ENCODE results near the gene TIGD1.

DNA sequence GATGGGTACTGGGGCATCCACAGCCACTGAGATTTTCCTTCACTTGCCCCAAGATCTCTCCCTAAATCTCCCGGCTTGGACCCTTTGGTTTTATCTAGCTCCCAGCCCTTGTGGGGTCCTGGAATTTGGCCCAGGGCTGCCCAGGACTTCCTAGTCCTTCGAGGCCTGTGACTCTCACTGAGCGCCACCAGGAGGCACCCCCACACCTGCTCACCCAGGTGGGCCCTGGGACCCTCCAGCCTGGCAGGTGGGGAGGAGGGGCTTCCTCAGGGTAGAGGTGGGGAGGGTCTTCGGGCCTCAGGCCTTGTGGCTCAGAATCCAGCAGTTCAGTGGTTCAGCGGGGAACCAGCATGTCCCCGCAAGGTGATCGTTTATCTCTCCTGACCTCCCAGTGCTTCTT lies 42.1 kb downstream of the TIGD1 start:
- TF ChIP-seq, protein P1, sequence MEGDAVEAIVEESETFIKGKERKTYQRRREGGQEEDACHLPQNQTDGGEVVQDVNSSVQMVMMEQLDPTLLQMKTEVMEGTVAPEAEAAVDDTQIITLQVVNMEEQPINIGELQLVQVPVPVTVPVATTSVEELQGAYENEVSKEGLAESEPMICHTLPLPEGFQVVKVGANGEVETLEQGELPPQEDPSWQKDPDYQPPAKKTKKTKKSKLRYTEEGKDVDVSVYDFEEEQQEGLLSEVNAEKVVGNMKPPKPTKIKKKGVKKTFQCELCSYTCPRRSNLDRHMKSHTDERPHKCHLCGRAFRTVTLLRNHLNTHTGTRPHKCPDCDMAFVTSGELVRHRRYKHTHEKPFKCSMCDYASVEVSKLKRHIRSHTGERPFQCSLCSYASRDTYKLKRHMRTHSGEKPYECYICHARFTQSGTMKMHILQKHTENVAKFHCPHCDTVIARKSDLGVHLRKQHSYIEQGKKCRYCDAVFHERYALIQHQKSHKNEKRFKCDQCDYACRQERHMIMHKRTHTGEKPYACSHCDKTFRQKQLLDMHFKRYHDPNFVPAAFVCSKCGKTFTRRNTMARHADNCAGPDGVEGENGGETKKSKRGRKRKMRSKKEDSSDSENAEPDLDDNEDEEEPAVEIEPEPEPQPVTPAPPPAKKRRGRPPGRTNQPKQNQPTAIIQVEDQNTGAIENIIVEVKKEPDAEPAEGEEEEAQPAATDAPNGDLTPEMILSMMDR (IDR thresholded peaks at IDR 0.05) = no peak
- TF ChIP-seq, protein P2, sequence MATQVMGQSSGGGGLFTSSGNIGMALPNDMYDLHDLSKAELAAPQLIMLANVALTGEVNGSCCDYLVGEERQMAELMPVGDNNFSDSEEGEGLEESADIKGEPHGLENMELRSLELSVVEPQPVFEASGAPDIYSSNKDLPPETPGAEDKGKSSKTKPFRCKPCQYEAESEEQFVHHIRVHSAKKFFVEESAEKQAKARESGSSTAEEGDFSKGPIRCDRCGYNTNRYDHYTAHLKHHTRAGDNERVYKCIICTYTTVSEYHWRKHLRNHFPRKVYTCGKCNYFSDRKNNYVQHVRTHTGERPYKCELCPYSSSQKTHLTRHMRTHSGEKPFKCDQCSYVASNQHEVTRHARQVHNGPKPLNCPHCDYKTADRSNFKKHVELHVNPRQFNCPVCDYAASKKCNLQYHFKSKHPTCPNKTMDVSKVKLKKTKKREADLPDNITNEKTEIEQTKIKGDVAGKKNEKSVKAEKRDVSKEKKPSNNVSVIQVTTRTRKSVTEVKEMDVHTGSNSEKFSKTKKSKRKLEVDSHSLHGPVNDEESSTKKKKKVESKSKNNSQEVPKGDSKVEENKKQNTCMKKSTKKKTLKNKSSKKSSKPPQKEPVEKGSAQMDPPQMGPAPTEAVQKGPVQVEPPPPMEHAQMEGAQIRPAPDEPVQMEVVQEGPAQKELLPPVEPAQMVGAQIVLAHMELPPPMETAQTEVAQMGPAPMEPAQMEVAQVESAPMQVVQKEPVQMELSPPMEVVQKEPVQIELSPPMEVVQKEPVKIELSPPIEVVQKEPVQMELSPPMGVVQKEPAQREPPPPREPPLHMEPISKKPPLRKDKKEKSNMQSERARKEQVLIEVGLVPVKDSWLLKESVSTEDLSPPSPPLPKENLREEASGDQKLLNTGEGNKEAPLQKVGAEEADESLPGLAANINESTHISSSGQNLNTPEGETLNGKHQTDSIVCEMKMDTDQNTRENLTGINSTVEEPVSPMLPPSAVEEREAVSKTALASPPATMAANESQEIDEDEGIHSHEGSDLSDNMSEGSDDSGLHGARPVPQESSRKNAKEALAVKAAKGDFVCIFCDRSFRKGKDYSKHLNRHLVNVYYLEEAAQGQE (IDR thresholded peaks at IDR 0.05; ENCODE audit: insufficient read depth in 1 of 2, low read depth in 2 of 2, low read length in 1 of 2) = no peak
